Stomach (tissue), 4 donors: ENCODE measurements around the gene AMOTL2.

Experiments
- POLR2A ChIP-seq, 4 donors: fragments of 450-650 bp; IDR thresholded peaks; one replicate each; pipeline ENCODE4 v1.6.1; 2016; ENCODE audit warnings: antibody characterized with exemption in 4 of 4, control low read depth in 2 of 4, mild to moderate bottlenecking in 1 of 4, moderate library complexity in 1 of 4
- TF ChIP-seq, protein P1 (sequence below), 7 experiments: fragments of 450-650 bp in 4 of 7; fragments of 200-600 bp in 3 of 7; sonication (generic) in 3 of 7; IDR thresholded peaks; one replicate each; pipeline ENCODE4 v1.5.1; 2016 to 2019; ENCODE audit warnings: antibody characterized with exemption in 7 of 7, control low read depth in 2 of 7, mild to moderate bottlenecking in 1 of 7

DNA sequence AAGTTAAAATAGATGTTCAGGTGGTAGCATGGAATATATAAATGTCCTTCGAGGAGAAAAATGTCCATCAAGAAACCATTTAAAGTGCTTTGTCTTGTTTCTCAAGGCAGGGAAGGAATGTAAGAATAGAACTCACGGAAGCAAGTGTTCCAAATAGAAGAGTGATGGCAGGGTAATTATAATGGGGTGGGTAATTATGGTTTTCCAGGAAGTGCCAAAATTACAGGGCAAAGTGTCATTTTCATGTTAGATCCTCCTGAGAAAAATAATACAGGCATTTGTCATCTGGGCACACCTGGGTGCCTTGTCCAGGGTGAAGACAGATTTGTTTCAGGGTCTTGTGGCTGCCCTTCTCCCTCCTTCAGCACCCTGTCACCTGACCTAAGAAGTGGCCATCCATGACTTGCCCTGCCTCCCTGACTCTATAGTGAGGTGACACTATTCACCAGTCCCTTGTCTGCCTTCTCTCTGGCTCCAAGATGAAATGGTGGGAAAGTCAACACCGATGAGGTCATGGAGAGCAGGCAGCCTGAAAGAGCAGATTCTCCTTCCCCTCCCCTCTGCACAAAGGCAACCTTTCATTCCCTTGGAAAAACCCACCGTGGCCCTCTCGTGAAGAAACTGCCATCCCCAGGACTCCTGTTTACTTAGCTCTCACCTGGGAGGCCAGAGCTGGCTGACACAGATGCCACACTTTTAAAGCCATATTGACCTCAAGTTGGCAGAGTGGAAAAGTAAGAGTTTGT, 45.1 kb upstream of the AMOTL2 start:
- TF ChIP-seq, protein P1, sequence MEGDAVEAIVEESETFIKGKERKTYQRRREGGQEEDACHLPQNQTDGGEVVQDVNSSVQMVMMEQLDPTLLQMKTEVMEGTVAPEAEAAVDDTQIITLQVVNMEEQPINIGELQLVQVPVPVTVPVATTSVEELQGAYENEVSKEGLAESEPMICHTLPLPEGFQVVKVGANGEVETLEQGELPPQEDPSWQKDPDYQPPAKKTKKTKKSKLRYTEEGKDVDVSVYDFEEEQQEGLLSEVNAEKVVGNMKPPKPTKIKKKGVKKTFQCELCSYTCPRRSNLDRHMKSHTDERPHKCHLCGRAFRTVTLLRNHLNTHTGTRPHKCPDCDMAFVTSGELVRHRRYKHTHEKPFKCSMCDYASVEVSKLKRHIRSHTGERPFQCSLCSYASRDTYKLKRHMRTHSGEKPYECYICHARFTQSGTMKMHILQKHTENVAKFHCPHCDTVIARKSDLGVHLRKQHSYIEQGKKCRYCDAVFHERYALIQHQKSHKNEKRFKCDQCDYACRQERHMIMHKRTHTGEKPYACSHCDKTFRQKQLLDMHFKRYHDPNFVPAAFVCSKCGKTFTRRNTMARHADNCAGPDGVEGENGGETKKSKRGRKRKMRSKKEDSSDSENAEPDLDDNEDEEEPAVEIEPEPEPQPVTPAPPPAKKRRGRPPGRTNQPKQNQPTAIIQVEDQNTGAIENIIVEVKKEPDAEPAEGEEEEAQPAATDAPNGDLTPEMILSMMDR (IDR thresholded peaks at IDR 0.05), result no peak
- TF ChIP-seq POLR2A (IDR thresholded peaks at IDR 0.05), result no peak
